T-helper 2 cell treated with Interferon-gamma antibody and Interleukin-4, amounts not matched to agents 5 μg/mL and 100 μg/mL, for 36 hours (primary cell): ENCODE data around the gene CPAMD8.

Source experiments
- DNase-seq: peaks from one replicate; pipeline ENCODE4 v3.0.0; 2021; ENCODE audit warnings: low spot score
- H3K27ac Mint-ChIP-seq: one replicate; pipeline ENCODE4 v1.8.0; 2021; ENCODE audit warnings: mild to moderate bottlenecking, mixed read lengths
- H3K27me3 Mint-ChIP-seq: one replicate; pipeline ENCODE4 v1.8.0; 2021; ENCODE audit warnings: low read depth, mixed read lengths
- H3K36me3 Mint-ChIP-seq: one replicate; pipeline ENCODE4 v1.8.0; 2021; ENCODE audit warnings: low read depth, mixed read lengths
- H3K4me1 Mint-ChIP-seq: one replicate; pipeline ENCODE4 v1.8.0; 2021; ENCODE audit warnings: low read depth, mixed read lengths
- H3K4me3 Mint-ChIP-seq: one replicate; pipeline ENCODE4 v1.8.0; 2022; ENCODE audit warnings: mild to moderate bottlenecking, moderate library complexity, mixed read lengths
- H3K9me3 Mint-ChIP-seq: one replicate; pipeline ENCODE4 v1.8.0; 2021; ENCODE audit warnings: mixed read lengths

CPAMD8 gene

GRCh38 chr19:16890461-16891184 lies 136.0 kb downstream of the CPAMD8 start:
- Mint-ChIP-seq H3K4me3 (no peak overlapping the region), H3K27me3 (peaks cover 24% of the 10 kb centered on the region), H3K4me1 (peaks cover 10% of the 10 kb centered on the region), H3K9me3 (no peaks in the 10 kb centered on the region), H3K27ac (no peak overlapping the region), H3K36me3 (no peaks in the 10 kb centered on the region)
- DNase-seq = no peak

- peaks cover 10% of the 10 kb centered on the region for H3K4me1 Mint-ChIP-seq
- no peak for DNase-seq
These were observed 136.6 kb downstream of the CPAMD8 start for GRCh38 chr19:16889883-16890460.

GRCh38 chr19:16889366-16889882 lies 137.2 kb downstream of the CPAMD8 start:
- no peaks in the 10 kb centered on the region for H3K36me3 Mint-ChIP-seq
- H3K9me3 Mint-ChIP-seq = no peaks in the 10 kb centered on the region
- H3K4me3 Mint-ChIP-seq = peak overlapping the region; percentile 24
- H3K4me1 Mint-ChIP-seq = peaks cover 10% of the 10 kb centered on the region
- no peak for DNase-seq
- peaks cover 12% of the 10 kb centered on the region for H3K27me3 Mint-ChIP-seq
- no peak overlapping the region for H3K27ac Mint-ChIP-seq

More at GRCh38 chr19:16889883-16890460, 136.6 kb downstream of the CPAMD8 start:
- H3K36me3 Mint-ChIP-seq = no peaks in the 10 kb centered on the region
- no peak overlapping the region for H3K4me3 Mint-ChIP-seq
- no peak overlapping the region for H3K27ac Mint-ChIP-seq
- H3K9me3 Mint-ChIP-seq = no peaks in the 10 kb centered on the region
- peaks cover 18% of the 10 kb centered on the region for H3K27me3 Mint-ChIP-seq

GRCh38 chr19:16888629-16889365 lies 137.8 kb downstream of the CPAMD8 start, which contains the start of gene F2RL3:
Gene F2RL3 (plus strand): TSS chr19:16888999. CDS start chr19:16889190, 191 bp downstream.
- Mint-ChIP-seq H3K4me1 (peaks cover 10% of the 10 kb centered on the region), H3K27ac (peak within 1 kb of the TSS; percentile 63), H3K9me3 (no peaks in the 10 kb centered on the region), H3K4me3 (peak within 1 kb of the TSS; percentile 69), H3K27me3 (peaks cover 8% of the 10 kb centered on the region), H3K36me3 (no peaks in the 10 kb centered on the region)
- no peak for DNase-seq

- peaks cover 8% of the 10 kb centered on the region for H3K4me1 Mint-ChIP-seq
- peaks cover 8% of the 10 kb centered on the region for H3K27me3 Mint-ChIP-seq
- no peak overlapping the region for H3K27ac Mint-ChIP-seq
- H3K4me3 Mint-ChIP-seq = no peak overlapping the region
- DNase-seq = no peak
- peaks cover 5% of the 10 kb centered on the region for H3K36me3 Mint-ChIP-seq
- H3K9me3 Mint-ChIP-seq = peaks cover 6% of the 10 kb centered on the region
These were observed 139.0 kb downstream of the CPAMD8 start for GRCh38 chr19:16887353-16888265.

- Mint-ChIP-seq H3K4me1 (peaks cover 7% of the 10 kb centered on the region), H3K27me3 (peaks cover 3% of the 10 kb centered on the region), H3K9me3 (peaks cover 15% of the 10 kb centered on the region), H3K4me3 (no peak overlapping the region), H3K36me3 (peaks cover 13% of the 10 kb centered on the region), H3K27ac (no peak overlapping the region)
- DNase-seq = no peak
These were observed 140.2 kb downstream of the CPAMD8 start for GRCh38 chr19:16886305-16886880.

GRCh38 chr19:16885166-16885565 lies 141.4 kb downstream of the CPAMD8 start:
- Mint-ChIP-seq H3K27ac (no peak overlapping the region), H3K4me1 (peaks cover 7% of the 10 kb centered on the region), H3K4me3 (no peak overlapping the region), H3K9me3 (peaks cover 19% of the 10 kb centered on the region), H3K36me3 (peaks cover 20% of the 10 kb centered on the region), H3K27me3 (peaks cover 2% of the 10 kb centered on the region)
- no peak for DNase-seq

GRCh38 chr19:16883522-16883921 lies 143.1 kb downstream of the CPAMD8 start:
- Mint-ChIP-seq H3K9me3 (peaks cover 20% of the 10 kb centered on the region), H3K4me1 (peaks cover 6% of the 10 kb centered on the region), H3K36me3 (peaks cover 31% of the 10 kb centered on the region), H3K27me3 (peaks cover 1% of the 10 kb centered on the region), H3K4me3 (no peak overlapping the region), H3K27ac (no peak overlapping the region)
- no peak for DNase-seq

GRCh38 chr19:16882146-16882545 lies 144.5 kb downstream of the CPAMD8 start:
- DNase-seq = no peak
- peaks cover 38% of the 10 kb centered on the region for H3K36me3 Mint-ChIP-seq
- H3K27me3 Mint-ChIP-seq = no peaks in the 10 kb centered on the region
- no peak overlapping the region for H3K4me3 Mint-ChIP-seq
- no peak overlapping the region for H3K27ac Mint-ChIP-seq
- peaks cover 20% of the 10 kb centered on the region for H3K9me3 Mint-ChIP-seq
- H3K4me1 Mint-ChIP-seq = peaks cover 5% of the 10 kb centered on the region

- peaks cover 11% of the 10 kb centered on the region for H3K4me1 Mint-ChIP-seq
- H3K27ac Mint-ChIP-seq = no peak overlapping the region
- no peaks in the 10 kb centered on the region for H3K27me3 Mint-ChIP-seq
- H3K36me3 Mint-ChIP-seq = peaks cover 44% of the 10 kb centered on the region
- peaks cover 20% of the 10 kb centered on the region for H3K9me3 Mint-ChIP-seq
- DNase-seq = no peak
- H3K4me3 Mint-ChIP-seq = no peak overlapping the region
These were observed 145.6 kb downstream of the CPAMD8 start for GRCh38 chr19:16880884-16881554.

GRCh38 chr19:16878181-16878965 lies 148.2 kb downstream of the CPAMD8 start:
- no peak overlapping the region for H3K4me3 Mint-ChIP-seq

GRCh38 chr19:16877581-16877980 lies 149.0 kb downstream of the CPAMD8 start:
- H3K4me3 Mint-ChIP-seq = no peak overlapping the region
- H3K4me1 Mint-ChIP-seq = peaks cover 13% of the 10 kb centered on the region
- H3K36me3 Mint-ChIP-seq = peaks cover 62% of the 10 kb centered on the region
- H3K27ac Mint-ChIP-seq = no peak overlapping the region
- peaks cover 14% of the 10 kb centered on the region for H3K9me3 Mint-ChIP-seq
- DNase-seq = no peak
- no peaks in the 10 kb centered on the region for H3K27me3 Mint-ChIP-seq

More at GRCh38 chr19:16878181-16878965, 148.2 kb downstream of the CPAMD8 start:
- H3K27ac Mint-ChIP-seq = no peak overlapping the region
- H3K4me1 Mint-ChIP-seq = peaks cover 17% of the 10 kb centered on the region
- H3K9me3 Mint-ChIP-seq = peaks cover 20% of the 10 kb centered on the region
- no peaks in the 10 kb centered on the region for H3K27me3 Mint-ChIP-seq
- H3K36me3 Mint-ChIP-seq = peaks cover 63% of the 10 kb centered on the region
- DNase-seq = no peak
